Neural crest cell (in vitro differentiated cells): ENCODE results near the gene RNF208. TPM values are rescaled to one million over a fixed set of nuclear protein-coding genes. Genes with fewer than 3 reads are reported as not detected.
A peak's percentile ranks its signal among the peaks of the same experiment; 100 is the strongest.

Experiments
- DNase-seq: peaks from one replicate; pipeline ENCODE4 v3.0.0; 2021; ENCODE audit warnings: low read depth, mixed read lengths, low spot score
- H3K27ac Mint-ChIP-seq: one replicate; pipeline ENCODE4 v1.8.0; 2021; ENCODE audit warnings: mild to moderate bottlenecking, mixed read lengths; ENCODE audit not compliant: unreplicated experiment
- H3K27me3 Mint-ChIP-seq: 2 replicates; pipeline ENCODE4 v1.8.0; 2021; ENCODE audit warnings: low read depth, mild to moderate bottlenecking, mixed read lengths
- H3K36me3 Mint-ChIP-seq: 2 replicates; pipeline ENCODE4 v1.8.0; 2021; ENCODE audit warnings: low read depth, mild to moderate bottlenecking, mixed read lengths
- H3K4me1 Mint-ChIP-seq: 2 replicates; pipeline ENCODE4 v1.8.0; 2021; ENCODE audit warnings: mixed read lengths
- H3K4me3 Mint-ChIP-seq: one replicate; pipeline ENCODE4 v1.8.0; 2021; ENCODE audit warnings: mild to moderate bottlenecking, mixed read lengths
- H3K9me3 Mint-ChIP-seq: 2 replicates; pipeline ENCODE4 v1.8.0; 2021; ENCODE audit warnings: mixed read lengths
- CTCF ChIP-seq: fragments of 200-600 bp; sonication (generic); conservative IDR thresholded peaks from 2 replicates; pipeline ENCODE4 v1.5.0; 2021; ENCODE audit warnings: antibody characterized with exemption, mild to moderate bottlenecking
- total RNA-seq: library from RNA; stranded (reverse); gene quantifications from 2 replicates; pipeline ENCODE4 v1.2.1, GENCODE V29; 2021

The RNF208 gene
- total RNA-seq, 1 donor from 2014 or later: 10.1 TPM

GRCh38 chr9:137251490-137252268, 29.6 kb upstream of the RNF208 start:
- Mint-ChIP-seq H3K4me1 (peaks cover 13% of the 10 kb centered on the region), H3K27ac (peak overlapping the region; percentile 27), H3K4me3 (peak overlapping the region; percentile 38), H3K36me3 (peaks cover 2% of the 10 kb centered on the region), H3K27me3 (peaks cover 3% of the 10 kb centered on the region), H3K9me3 (no peaks in the 10 kb centered on the region)
- TF ChIP-seq CTCF: no peak
- DNase-seq: no peak

- peaks cover 2% of the 10 kb centered on the region for H3K36me3 Mint-ChIP-seq
- H3K9me3 Mint-ChIP-seq: no peaks in the 10 kb centered on the region
- H3K4me1 Mint-ChIP-seq: peaks cover 13% of the 10 kb centered on the region
- TF ChIP-seq CTCF: no peak
- no peak for DNase-seq
- peak within 1 kb of the TSS; percentile 59 for H3K4me3 Mint-ChIP-seq
- H3K27me3 Mint-ChIP-seq: peaks cover 3% of the 10 kb centered on the region
- peak within 1 kb of the TSS; percentile 82 for H3K27ac Mint-ChIP-seq
Measured at GRCh38 chr9:137251194-137251461, 29.1 kb upstream of the RNF208 start, which contains the start of gene STPG3. Gene STPG3 (plus strand): TSS chr9:137251286. CDS start chr9:137251287, 1 bp downstream.

- Mint-ChIP-seq H3K4me1 (peaks cover 13% of the 10 kb centered on the region), H3K36me3 (peaks cover 2% of the 10 kb centered on the region), H3K4me3 (peak overlapping the region; percentile 59), H3K9me3 (no peaks in the 10 kb centered on the region), H3K27me3 (peaks cover 3% of the 10 kb centered on the region), H3K27ac (no peak overlapping the region)
- no peak for DNase-seq
- TF ChIP-seq CTCF: no peak
Measured at GRCh38 chr9:137250329-137251193, 28.5 kb upstream of the RNF208 start.

- no peak overlapping the region for H3K27ac Mint-ChIP-seq
- no peaks in the 10 kb centered on the region for H3K27me3 Mint-ChIP-seq
- no peaks in the 10 kb centered on the region for H3K9me3 Mint-ChIP-seq
- TF ChIP-seq CTCF: no peak
- no peak for DNase-seq
- peak overlapping the region; percentile 27 for H3K4me3 Mint-ChIP-seq
- H3K36me3 Mint-ChIP-seq: peaks cover under 1% of the 10 kb centered on the region
- H3K4me1 Mint-ChIP-seq: peaks cover 11% of the 10 kb centered on the region
Measured at GRCh38 chr9:137247916-137248175, 25.8 kb upstream of the RNF208 start.

GRCh38 chr9:137247135-137247915, 25.3 kb upstream of the RNF208 start:
- DNase-seq: no peak
- Mint-ChIP-seq H3K4me3 (peak overlapping the region; percentile 15), H3K9me3 (no peaks in the 10 kb centered on the region), H3K4me1 (peaks cover 16% of the 10 kb centered on the region), H3K36me3 (peaks cover 6% of the 10 kb centered on the region), H3K27ac (no peak overlapping the region), H3K27me3 (no peaks in the 10 kb centered on the region)
- TF ChIP-seq CTCF: no peak
